Renal cortical epithelial cell (primary cell): ENCODE results near the gene SIAH2. TPM values are rescaled to one million over a fixed set of nuclear protein-coding genes. Genes with fewer than 3 reads are reported as not detected.
A peak's percentile ranks its signal among the peaks of the same experiment; 100 is the strongest.

ENCODE experiments used
- DNase-seq: peaks from one replicate; pipeline ENCODE4 v3.0.0-alpha.2; 2011; ENCODE audit warnings: low read depth
- total RNA-seq: library from RNA; depleted of rRNA; stranded (reverse); fragments of >200 nt; gene quantifications from 2 replicates; pipeline ENCODE4 v1.2.3, GENCODE V29; 2014

SIAH2 gene
- total RNA-seq, 1 donor from 2014 or later, result 33.7 TPM

- no peak for DNase-seq
Observed at GRCh38 chr3:150773616-150774192, 10.7 kb upstream of the SIAH2 start.

- no peak for DNase-seq
Observed at GRCh38 chr3:150771600-150771999, 8.6 kb upstream of the SIAH2 start.

GRCh38 chr3:150770681-150771080 lies 7.7 kb upstream of the SIAH2 start:
- no peak for DNase-seq

GRCh38 chr3:150766742-150767141 lies 3.8 kb upstream of the SIAH2 start:
- DNase-seq, result no peak

GRCh38 chr3:150765949-150766720 lies 3.2 kb upstream of the SIAH2 start:
- DNase-seq, result peak; percentile 87

GRCh38 chr3:150764967-150765366 lies 2.0 kb upstream of the SIAH2 start:
- DNase-seq, result no peak

GRCh38 chr3:150764566-150764965 lies 1.6 kb upstream of the SIAH2 start:
- no peak for DNase-seq

GRCh38 chr3:150763841-150764483 lies 993 bp upstream of the SIAH2 start:
- peak; percentile 50 for DNase-seq

- DNase-seq, result no peak
Observed at GRCh38 chr3:150762662-150763121, 277 bp downstream of the SIAH2 start.

- DNase-seq, result peak; percentile 59
Observed at GRCh38 chr3:150761831-150762661, 923 bp downstream of the SIAH2 start.

- no peak for DNase-seq
Observed at GRCh38 chr3:150760431-150761200, 2.4 kb downstream of the SIAH2 start.

- no peak for DNase-seq
Observed at GRCh38 chr3:150759947-150760346, 3.0 kb downstream of the SIAH2 start.

- no peak for DNase-seq
Observed at GRCh38 chr3:150759319-150759718, 3.6 kb downstream of the SIAH2 start.

- no peak for DNase-seq
Observed at GRCh38 chr3:150757768-150758167, 5.2 kb downstream of the SIAH2 start.

GRCh38 chr3:150757364-150757763 lies 5.6 kb downstream of the SIAH2 start:
- DNase-seq, result no peak

GRCh38 chr3:150756491-150757059 lies 6.4 kb downstream of the SIAH2 start:
- DNase-seq, result no peak

GRCh38 chr3:150755902-150756301 lies 7.1 kb downstream of the SIAH2 start:
- no peak for DNase-seq

GRCh38 chr3:150754896-150755295 lies 8.1 kb downstream of the SIAH2 start:
- DNase-seq, result no peak

- DNase-seq, result no peak
Observed at GRCh38 chr3:150751781-150752263, 11.1 kb downstream of the SIAH2 start.

GRCh38 chr3:150749255-150749654 lies 13.7 kb downstream of the SIAH2 start:
- DNase-seq, result no peak

- no peak for DNase-seq
Observed at GRCh38 chr3:150748684-150749047, 14.3 kb downstream of the SIAH2 start.
